Endothelial cell of umbilical vein (primary cell): Measurements from ENCODE around the gene CCT4. TPM values are rescaled to one million over a fixed set of nuclear protein-coding genes. Genes with fewer than 3 reads are reported as not detected.

Experiments
- BruUV-seq: library from RNA; stranded (reverse); fragments of 400-500 nt; replicated peaks from 2 replicates; lab custom pipeline; 2021; lab: Mats Ljungman, UMichigan
- CTCF ChIA-PET: fragments of 300-600, 350-600 bp; sonication (Branson Sonifier 250); formaldehyde crosslinking; loops from one replicate; lab custom pipeline; 2021; ENCODE audit warnings: antibody characterized with exemption, inconsistent platforms; lab: Charles Lee
- POLR2A ChIA-PET: fragments of 300-600, 350-600 bp; sonication (Branson Sonifier 250); formaldehyde crosslinking; loops from one replicate; lab custom pipeline; 2021; ENCODE audit warnings: antibody characterized with exemption, inconsistent platforms; lab: Charles Lee
- DNase-seq: peaks from one replicate; pipeline ENCODE4 v3.0.0-alpha.2; 2011; ENCODE audit warnings: low read depth, low spot score
- FAIRE-seq: peaks from 2 replicates; lab custom pipeline; 2011; peaks lifted over from hg19 to GRCh38; lab: Jason Lieb, UNC
- H2AFZ ChIP-seq: 2 replicates; pipeline ENCODE4 v1.6.0; 2012; ENCODE audit warnings: low read depth, low read length, control low read depth, inconsistent platforms
- H3K27ac ChIP-seq: 2 replicates; pipeline ENCODE4 v1.5.1; 2011; ENCODE audit warnings: low read depth, mild to moderate bottlenecking, control low read depth, low read length, moderate library complexity; ENCODE audit not compliant: insufficient read depth
- H3K27me3 ChIP-seq, 2 experiments: 2 replicates each; pipeline versions ENCODE4 v1.6.0 to v1.6.1; 2011; ENCODE audit warnings: low read length in 2 of 2, mixed read lengths in 1 of 2; ENCODE audit not compliant: control insufficient read depth in 2 of 2, insufficient read depth in 2 of 2
- H3K36me3 ChIP-seq, 2 experiments: 2 replicates in 1 of 2; 3 replicates in 1 of 2; pipeline ENCODE4 v1.5.1; 2011; ENCODE audit warnings: low read length in 2 of 2, mild to moderate bottlenecking in 1 of 2, moderate library complexity in 1 of 2; ENCODE audit not compliant: control insufficient read depth in 2 of 2, insufficient read depth in 2 of 2; ENCODE audit errors: extremely low read depth in 1 of 2
- H3K4me1 ChIP-seq: 3 replicates; pipeline ENCODE4 v1.5.1; 2011; ENCODE audit warnings: mild to moderate bottlenecking, low read length; ENCODE audit not compliant: control insufficient read depth, insufficient read depth; ENCODE audit errors: extremely low read depth
- H3K4me2 ChIP-seq: 2 replicates; pipeline ENCODE4 v1.6.1; 2011; ENCODE audit warnings: low read length, control low read depth, mixed read lengths; ENCODE audit not compliant: insufficient read depth
- H3K4me3 ChIP-seq, 3 experiments: fragments of 200-600 bp in 1 of 3; sonication (generic), shearing (Covaris generic) in 1 of 3; replicated peaks in 1 of 3; 2 replicates each; pipeline ENCODE4 v1.5.1; 2011 to 2016; ENCODE audit warnings: control low read depth in 3 of 3, low read length in 3 of 3, mild to moderate bottlenecking in 2 of 3, inconsistent platforms in 1 of 3, low read depth in 1 of 3, moderate library complexity in 1 of 3; ENCODE audit not compliant: insufficient read depth in 1 of 3
- H3K79me2 ChIP-seq: 2 replicates; pipeline ENCODE4 v1.6.0; 2012; ENCODE audit warnings: low read length, inconsistent platforms; ENCODE audit not compliant: control insufficient read depth, insufficient read depth
- H3K9ac ChIP-seq: replicated peaks from 2 replicates; pipeline ENCODE3; 2011; ENCODE audit warnings: low read length, control low read depth; ENCODE audit not compliant: insufficient read depth; ENCODE audit errors: extremely low read depth
- H3K9me1 ChIP-seq: replicated peaks from 3 replicates; pipeline ENCODE4 v1.6.0; 2011; ENCODE audit warnings: mild to moderate bottlenecking, low read length; ENCODE audit not compliant: control insufficient read depth, insufficient read depth; ENCODE audit errors: extremely low read depth
- H3K9me3 ChIP-seq: replicated peaks from 2 replicates; pipeline ENCODE4 v1.5.1; 2012; ENCODE audit warnings: low read length, inconsistent platforms; ENCODE audit not compliant: control insufficient read depth, insufficient read depth
- H4K20me1 ChIP-seq: replicated peaks from 2 replicates; pipeline ENCODE3; 2011; ENCODE audit warnings: mild to moderate bottlenecking, low read length; ENCODE audit not compliant: control insufficient read depth, insufficient read depth; ENCODE audit errors: extremely low read depth
- CTCF ChIP-seq, 2 donors: IDR thresholded peaks; 1 replicate in 1 of 2; 2 replicates in 1 of 2; pipeline ENCODE4 v1.5.1; 2011; ENCODE audit warnings: low read length in 2 of 2, mild to moderate bottlenecking in 2 of 2, moderate library complexity in 2 of 2, control low read depth in 1 of 2, inconsistent platforms in 1 of 2, low read depth in 1 of 2; ENCODE audit not compliant: insufficient read depth in 1 of 2; ENCODE audit errors: extremely low read depth in 1 of 2
- EZH2 ChIP-seq: IDR thresholded peaks from 2 replicates; pipeline ENCODE4 v1.6.1; 2012; ENCODE audit warnings: borderline replicate concordance, low read depth, mild to moderate bottlenecking, moderate library complexity, low read length, inconsistent platforms; ENCODE audit not compliant: severe bottlenecking
- FOS ChIP-seq: IDR thresholded peaks from 2 replicates; pipeline ENCODE4 v1.6.1; 2011; ENCODE audit warnings: mild to moderate bottlenecking, low read length, moderate library complexity, borderline replicate concordance; ENCODE audit not compliant: insufficient read depth
- GATA2 ChIP-seq: IDR thresholded peaks from 2 replicates; pipeline ENCODE4 v1.7.0; 2011; ENCODE audit warnings: low read depth, mild to moderate bottlenecking, moderate library complexity, mixed read lengths, low read length; ENCODE audit not compliant: insufficient read length, insufficient read depth
- JUN ChIP-seq: IDR thresholded peaks from 2 replicates; pipeline ENCODE4 v1.6.1; 2011; ENCODE audit warnings: borderline replicate concordance, low read depth; ENCODE audit not compliant: insufficient read length, insufficient read depth
- MAX ChIP-seq: IDR thresholded peaks from 2 replicates; pipeline ENCODE4 v1.6.1; 2011; ENCODE audit not compliant: insufficient read depth, insufficient read length
- MYC ChIP-seq: IDR thresholded peaks from one replicate; pipeline ENCODE4 v1.6.1; 2011; ENCODE audit warnings: mild to moderate bottlenecking, low read depth, low read length
- POLR2A ChIP-seq: IDR thresholded peaks from 2 replicates; pipeline ENCODE4 v1.6.1; 2012; ENCODE audit warnings: low read depth, mild to moderate bottlenecking, control low read depth, low read length
- POLR2AphosphoS5 ChIP-seq: IDR thresholded peaks from 2 replicates; pipeline ENCODE4 v1.6.1; 2012; ENCODE audit warnings: low read depth, mild to moderate bottlenecking, control low read depth, low read length, moderate library complexity; ENCODE audit not compliant: insufficient read depth
- dilution Hi-C: fragments of 300-500 bp; cut with MboI; formaldehyde crosslinking; loops from one replicate; pipeline ENCODE4 v1.15.0; 2019; ENCODE audit warnings: low sequenced_read_pairs; ENCODE audit not compliant: extremely low pct_ligation_motif_present
- intact Hi-C: fragments of 100-400 bp; cut with micrococcal nuclease; formaldehyde crosslinking; loops from one replicate; pipeline ENCODE4 v1.10.0; 2022
- polyA plus RNA-seq, 4 experiments: library from polyadenylated mRNA; depleted of rRNA in 3 of 4; stranded (reverse) in 3 of 4; unstranded in 1 of 4; fragments of >200 nt; gene quantifications; 2 replicates each; pipeline versions ENCODE4 v1.2.1 to v1.2.3, GENCODE V29; 2011 to 2012; ENCODE audit warnings: missing spikeins in 1 of 4
- total RNA-seq: library from RNA; stranded (reverse); gene quantifications from 2 replicates; pipeline ENCODE4 v1.2.3, GENCODE V29; 2021

Gene CCT4
- total and polyA plus RNA-seq, 2 donors (not counting 3 experiments of a cell fraction or from before 2014, with no cell fraction given): 78.5 to 220 TPM

GRCh38 chr2:61909116-61909515, 20.7 kb upstream of the CCT4 start:
- CTCF ChIA-PET: no interaction called here

More at GRCh38 chr2:61909116-61909515, 20.7 kb upstream of the CCT4 start:
- Histone ChIP-seq H4K20me1 (no peaks in the 10 kb centered on the region), H3K27me3 (no peaks in the 10 kb centered on the region), H3K4me3 (no peak overlapping the region), H3K4me1 (peaks cover 9% of the 10 kb centered on the region), H3K9ac (no peak overlapping the region), H3K79me2 (peaks cover 3% of the 10 kb centered on the region), H3K9me1 (no peaks in the 10 kb centered on the region), H2AFZ (no peak overlapping the region), H3K4me2 (no peak overlapping the region), H3K27ac (no peak overlapping the region), H3K36me3 (no peaks in the 10 kb centered on the region), H3K9me3 (no peaks in the 10 kb centered on the region)
- intact Hi-C loops (loop anchor here (10.0 kb wide), 1 partner anchor 796 kb away; the partner anchor contains the start of gene EHBP1), dilution Hi-C loops (no loop called here)
- FAIRE-seq (no peak), DNase-seq (no peak)
- POLR2A ChIA-PET: no interaction called here
- no TSS peak for BruUV-seq
- TF ChIP-seq POLR2AphosphoS5: no peak
- TF ChIP-seq FOS: no peak
- no peak for TF ChIP-seq JUN
- TF ChIP-seq POLR2A: no peak
- no peak for TF ChIP-seq CTCF (IDR thresholded peaks at IDR 0.05; ENCODE audit: extremely low read depth in 1 of 2, insufficient read depth in 1 of 2, low read depth in 1 of 2, low read length in 2 of 2)
- TF ChIP-seq MAX: no peak
- TF ChIP-seq EZH2: no peak
- no peak for TF ChIP-seq GATA2
- no peak for TF ChIP-seq MYC
